Measurements from ENCODE around the gene DCC.

The DCC gene

GRCh38 chr18:52391810-52392559 lies 52.0 kb downstream of the DCC start:
- DNase-seq (ENCODE audit: insufficient read length, low spot score) (no peak), FAIRE-seq (peak; percentile 64)
- no peak for TF ChIP-seq CTCF (IDR thresholded peaks at IDR 0.05; ENCODE audit: insufficient read depth, missing control alignments)

GRCh38 chr18:52394602-52395001 lies 54.6 kb downstream of the DCC start:
- FAIRE-seq (no peak), DNase-seq (ENCODE audit: insufficient read length, low spot score) (no peak)
- TF ChIP-seq CTCF (IDR thresholded peaks at IDR 0.05; ENCODE audit: insufficient read depth, missing control alignments), result no peak

GRCh38 chr18:52395146-52395852 lies 55.3 kb downstream of the DCC start:
- DNase-seq (ENCODE audit: insufficient read length, low spot score), result no peak
- no peak for TF ChIP-seq CTCF (IDR thresholded peaks at IDR 0.05; ENCODE audit: insufficient read depth, missing control alignments)
- no peak for FAIRE-seq

- FAIRE-seq (peak; percentile 35), DNase-seq (ENCODE audit: insufficient read length, low spot score) (no peak)
- no peak for TF ChIP-seq CTCF (IDR thresholded peaks at IDR 0.05; ENCODE audit: insufficient read depth, missing control alignments)
Measured at GRCh38 chr18:52401236-52401635, 61.2 kb downstream of the DCC start.

- TF ChIP-seq CTCF (IDR thresholded peaks at IDR 0.05; ENCODE audit: insufficient read depth, missing control alignments), result no peak
- FAIRE-seq (no peak), DNase-seq (ENCODE audit: insufficient read length, low spot score) (no peak)
Measured at GRCh38 chr18:52402814-52403213, 62.8 kb downstream of the DCC start.

- FAIRE-seq, result no peak
- DNase-seq (ENCODE audit: insufficient read length, low spot score), result no peak
- no peak for TF ChIP-seq CTCF (IDR thresholded peaks at IDR 0.05; ENCODE audit: insufficient read depth, missing control alignments)
Measured at GRCh38 chr18:52403291-52404021, 63.5 kb downstream of the DCC start.
